HG03103 (cell line): ENCODE data around the gene SETD4.
"Not testable (repeated sequence)": the region's sequence is repeated elsewhere in the genome, so short reads cannot be mapped to it uniquely, and the experiment has no call there.

Experiments
- ATAC-seq: cut with Tn5 transposase; IDR thresholded peaks from one replicate; pipeline ENCODE4 v1.9.1; 2021; ENCODE audit warnings: low read depth; ENCODE audit not compliant: unreplicated experiment

SETD4 gene

GRCh38 chr21:36079671-36080070 lies 19.3 kb upstream of the SETD4 start:
- ATAC-seq: no peak

GRCh38 chr21:36079010-36079649 lies 18.8 kb upstream of the SETD4 start:
- ATAC-seq: no peak

- ATAC-seq: no peak
Measured at GRCh38 chr21:36077758-36078157, 17.4 kb upstream of the SETD4 start.

- ATAC-seq: no peak
Measured at GRCh38 chr21:36076878-36077655, 16.7 kb upstream of the SETD4 start.

- no peak for ATAC-seq
Measured at GRCh38 chr21:36075953-36076352, 15.6 kb upstream of the SETD4 start.

GRCh38 chr21:36075171-36075570 lies 14.8 kb upstream of the SETD4 start:
- ATAC-seq: no peak

- ATAC-seq: not testable (repeated sequence)
Measured at GRCh38 chr21:36073911-36074310, 13.6 kb upstream of the SETD4 start.

GRCh38 chr21:36073181-36073580 lies 12.9 kb upstream of the SETD4 start:
- ATAC-seq: no peak

- ATAC-seq: no peak
Measured at GRCh38 chr21:36072453-36073162, 12.3 kb upstream of the SETD4 start.

- no peak for ATAC-seq
Measured at GRCh38 chr21:36070999-36071398, 10.7 kb upstream of the SETD4 start.

GRCh38 chr21:36069713-36070583 lies 9.6 kb upstream of the SETD4 start, which contains the start of gene CBR1:
TSS of gene CBR1 (plus strand) at chr21:36070024. CDS start at chr21:36070116, 92 bp downstream.
- peak; percentile 94 for ATAC-seq

GRCh38 chr21:36068748-36069398 lies 8.5 kb upstream of the SETD4 start:
- no peak for ATAC-seq

GRCh38 chr21:36065497-36066036 lies 5.2 kb upstream of the SETD4 start:
- no peak for ATAC-seq

- no peak for ATAC-seq
Measured at GRCh38 chr21:36064085-36064460, 3.7 kb upstream of the SETD4 start.

GRCh38 chr21:36063375-36064084 lies 3.2 kb upstream of the SETD4 start:
- ATAC-seq: no peak

GRCh38 chr21:36061445-36061844 lies 1.1 kb upstream of the SETD4 start:
- ATAC-seq: no peak

- ATAC-seq: peak; percentile 37
Measured at GRCh38 chr21:36059823-36060158, 535 bp downstream of the SETD4 start.

GRCh38 chr21:36055551-36055950 lies 4.8 kb downstream of the SETD4 start:
- ATAC-seq: no peak

GRCh38 chr21:36053715-36054062 lies 6.6 kb downstream of the SETD4 start:
- no peak for ATAC-seq
